ENCODE measurements around the gene GJA10. TPM values are rescaled to one million over a fixed set of nuclear protein-coding genes. Genes with fewer than 3 reads are reported as not detected.
A peak's percentile ranks its signal among the peaks of the same experiment; 100 is the strongest.
"Not testable (repeated sequence)": the region's sequence is repeated elsewhere in the genome, so short reads cannot be mapped to it uniquely, and the experiment has no call there.

Gene GJA10
- polyA plus RNA-seq, 1 of the 3 experiments (the other 2 are of a cell fraction) = not detected

DNA sequence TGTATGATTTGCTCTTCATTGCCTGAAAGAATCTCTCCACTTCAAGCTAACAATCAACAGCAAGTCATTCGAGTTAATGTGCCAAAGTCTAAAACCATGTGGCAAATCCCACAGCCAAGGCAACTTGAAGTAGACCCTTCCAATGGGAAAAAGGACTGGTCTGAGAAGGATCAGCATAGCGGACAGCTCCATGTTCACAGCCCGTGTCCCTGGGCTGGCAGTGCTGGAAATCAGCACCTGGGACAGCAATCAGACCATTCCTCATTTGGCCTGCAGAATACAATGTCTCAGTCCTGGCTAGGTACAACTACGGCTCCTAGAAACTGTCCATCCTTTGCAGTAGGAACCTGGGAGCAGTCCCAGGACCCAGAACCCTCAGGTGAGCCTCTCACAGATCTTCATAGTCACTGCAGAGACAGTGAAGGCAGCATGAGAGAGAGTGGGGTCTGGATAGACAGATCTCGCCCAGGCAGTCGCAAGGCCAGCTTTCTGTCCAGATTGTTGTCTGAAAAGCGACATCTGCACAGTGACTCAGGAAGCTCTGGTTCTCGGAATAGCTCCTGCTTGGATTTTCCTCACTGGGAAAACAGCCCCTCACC, 1.1 kb downstream of the GJA10 start:
- Histone ChIP-seq H2AFZ (ENCODE audit: low read depth) (no peak overlapping the region), H3K4me2 (no peak overlapping the region), H3K9me3 (no peaks in the 10 kb centered on the region), H3K27me3 (ENCODE audit: insufficient read depth) (no peaks in the 10 kb centered on the region), H3F3A (replicated peaks; ENCODE audit: insufficient read depth) (no peaks in the 10 kb centered on the region), H3K9me2 (no peaks in the 10 kb centered on the region), H3K79me2 (ENCODE audit: insufficient read depth) (no peaks in the 10 kb centered on the region), H3K9ac (no peak overlapping the region), H4K20me1 (ENCODE audit: insufficient read depth) (no peaks in the 10 kb centered on the region), H3K4me3 (ENCODE audit: low read depth in 2 of 2, low read length in 1 of 2) (no peak overlapping the region), H3K4me1 (ENCODE audit: control insufficient read depth in 1 of 2, insufficient read depth in 2 of 2, low read depth in 1 of 2, low read length in 1 of 2) (no peaks in the 10 kb centered on the region; a peak in 1 of 4 replicates), H3K36me3 (replicated peaks in 1 of 2; ENCODE audit: control insufficient read depth in 1 of 2, insufficient read depth in 2 of 2, low read length in 1 of 2) (no peaks in the 10 kb centered on the region), H3K27ac (ENCODE audit: low read depth in 2 of 2, low read length in 1 of 2) (no peak overlapping the region)
- TF ChIP-seq REST (IDR thresholded peaks at IDR 0.05; ENCODE audit: low read depth, low read length) = peak; percentile 100
- TF ChIP-seq, protein P1, sequence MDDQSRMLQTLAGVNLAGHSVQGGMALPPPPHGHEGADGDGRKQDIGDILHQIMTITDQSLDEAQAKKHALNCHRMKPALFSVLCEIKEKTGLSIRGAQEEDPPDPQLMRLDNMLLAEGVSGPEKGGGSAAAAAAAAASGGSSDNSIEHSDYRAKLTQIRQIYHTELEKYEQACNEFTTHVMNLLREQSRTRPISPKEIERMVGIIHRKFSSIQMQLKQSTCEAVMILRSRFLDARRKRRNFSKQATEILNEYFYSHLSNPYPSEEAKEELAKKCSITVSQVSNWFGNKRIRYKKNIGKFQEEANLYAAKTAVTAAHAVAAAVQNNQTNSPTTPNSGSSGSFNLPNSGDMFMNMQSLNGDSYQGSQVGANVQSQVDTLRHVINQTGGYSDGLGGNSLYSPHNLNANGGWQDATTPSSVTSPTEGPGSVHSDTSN (IDR thresholded peaks at IDR 0.05) = no peak
- peak; percentile 31 for DNase-seq
- CTCF ChIA-PET = no interaction called here
- POLR2A ChIA-PET = interaction anchor here (0.7 kb wide), 1 partner anchor 14 kb away, joined by 3 read pairs; no protein-coding TSS in a partner anchor
- 43% methylated on average over 5 of the region's 8 CpGs for WGBS (ENCODE audit: low lambda C conversion rate)

- 72% methylated on average over 10 of the region's 10 CpGs for WGBS (ENCODE audit: low lambda C conversion rate)
- H3F3A ChIP-seq (replicated peaks; ENCODE audit: insufficient read depth); DNase-seq; H3K36me3 ChIP-seq (replicated peaks in 1 of 2; ENCODE audit: control insufficient read depth in 1 of 2, insufficient read depth in 2 of 2, low read length in 1 of 2); H3K9me3 ChIP-seq; H4K20me1 ChIP-seq (ENCODE audit: insufficient read depth); H3K4me3 ChIP-seq (ENCODE audit: low read depth in 2 of 2, low read length in 1 of 2); H3K9ac ChIP-seq; H2AFZ ChIP-seq (ENCODE audit: low read depth); H3K4me2 ChIP-seq; CTCF ChIA-PET; H3K4me1 ChIP-seq (ENCODE audit: control insufficient read depth in 1 of 2, insufficient read depth in 2 of 2, low read depth in 1 of 2, low read length in 1 of 2); H3K27ac ChIP-seq (ENCODE audit: low read depth in 2 of 2, low read length in 1 of 2); H3K79me2 ChIP-seq (ENCODE audit: insufficient read depth); H3K9me2 ChIP-seq; POLR2A ChIA-PET; H3K27me3 ChIP-seq (ENCODE audit: insufficient read depth): not testable (repeated sequence)
Measured at GRCh38 chr6:89910001-89910901, 16.0 kb downstream of the GJA10 start.

DNA sequence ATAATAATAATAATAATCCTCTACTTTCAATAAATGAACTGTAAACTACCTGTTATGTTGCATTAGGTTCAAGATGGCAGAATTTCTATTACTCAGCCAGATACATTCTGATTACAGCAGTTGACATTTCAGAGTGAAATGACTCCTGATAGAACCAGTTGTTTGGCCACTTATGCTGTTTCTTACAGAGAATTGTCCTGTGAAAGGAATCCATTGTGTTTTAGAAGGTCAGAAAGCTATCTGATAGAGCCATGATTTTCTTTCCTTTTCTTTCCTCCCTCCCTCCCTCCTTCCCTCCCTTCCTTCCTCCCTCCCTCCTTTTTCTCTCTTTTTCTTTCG, 16.6 kb downstream of the GJA10 start:
- POLR2A ChIA-PET = no interaction called here
- Histone ChIP-seq H3K27me3 (ENCODE audit: insufficient read depth) (no peaks in the 10 kb centered on the region), H3K9me2 (no peaks in the 10 kb centered on the region), H3K9ac (no peak overlapping the region), H3K4me2 (no peak overlapping the region), H3K9me3 (no peaks in the 10 kb centered on the region), H3K79me2 (ENCODE audit: insufficient read depth) (no peaks in the 10 kb centered on the region), H4K20me1 (ENCODE audit: insufficient read depth) (no peaks in the 10 kb centered on the region), H3K36me3 (replicated peaks in 1 of 2; ENCODE audit: control insufficient read depth in 1 of 2, insufficient read depth in 2 of 2, low read length in 1 of 2) (no peaks in the 10 kb centered on the region), H3K4me1 (ENCODE audit: control insufficient read depth in 1 of 2, insufficient read depth in 2 of 2, low read depth in 1 of 2, low read length in 1 of 2) (no peaks in the 10 kb centered on the region), H3F3A (replicated peaks; ENCODE audit: insufficient read depth) (no peaks in the 10 kb centered on the region), H2AFZ (ENCODE audit: low read depth) (no peak overlapping the region), H3K4me3 (ENCODE audit: low read depth in 2 of 2, low read length in 1 of 2) (no peak overlapping the region), H3K27ac (ENCODE audit: low read depth in 2 of 2, low read length in 1 of 2) (no peak overlapping the region)
- CTCF ChIA-PET = no interaction called here
- DNase-seq = no peak
- WGBS (ENCODE audit: low lambda C conversion rate) = 75% methylated on average over 1 of the region's 1 CpG
- no peak for TF ChIP-seq REST (IDR thresholded peaks at IDR 0.05; ENCODE audit: low read depth, low read length)
- TF ChIP-seq CTCF (IDR thresholded peaks at IDR 0.05) = no peak
- no peak for TF ChIP-seq TCF12 (IDR thresholded peaks at IDR 0.05)
- TF ChIP-seq NRF1 (IDR thresholded peaks at IDR 0.05; ENCODE audit: low read depth, low read length) = no peak
- TF ChIP-seq TEAD4 (IDR thresholded peaks at IDR 0.05; ENCODE audit: borderline replicate concordance, insufficient read depth) = no peak
- TF ChIP-seq MXI1 (IDR thresholded peaks at IDR 0.05; ENCODE audit: low read depth, low read length) = no peak
- TF ChIP-seq FOSL2 (IDR thresholded peaks at IDR 0.05; ENCODE audit: borderline replicate concordance, low read depth) = no peak
